Measurements from ENCODE around the gene CLK1. TPM values are rescaled to one million over a fixed set of nuclear protein-coding genes. Genes with fewer than 3 reads are reported as not detected.

The CLK1 gene
- 209 TPM for total RNA-seq

GRCh38 chr2:200864176-200865034 lies at the start of gene CLK1:
TSS of gene CLK1 (minus strand) at chr2:200864658. CDS start at chr2:200861862, 2,796 bp downstream.

GRCh38 chr2:200888704-200889625 lies 24.5 kb upstream of the CLK1 start, which contains the start of the genes NIF3L1 and PPIL3:
TSS of gene NIF3L1 (plus strand) at chr2:200889371. CDS start at chr2:200891944, 2,573 bp downstream.
TSS of gene PPIL3 (minus strand) at chr2:200889077. CDS start at chr2:200887615, 1,462 bp downstream.

GRCh38 chr2:200811333-200812121 lies 52.9 kb downstream of the CLK1 start, which contains the start of gene BZW1:
TSS of gene BZW1 (plus strand) at chr2:200811910. CDS start at chr2:200813218, 1,308 bp downstream.

Small RNA genes within 50 kb of the gene (small RNA-seq; reads per million reads assigned to genes)
- not detected for gene RF00019 (ENCODE audit: low replicate concordance)
- not detected for gene RNA5SP115 (ENCODE audit: low replicate concordance)
- not detected for gene RNU6-312P (ENCODE audit: low replicate concordance)
- gene RNU6-31P (ENCODE audit: low replicate concordance) = not detected
- not detected for gene RNU6-762P (ENCODE audit: low replicate concordance)

Other genes starting within 250 kb of the CLK1 start
- gene BZW1, start 52.7 kb downstream of the CLK1 start, total RNA-seq = 229 TPM
- 55.1 TPM for gene PPIL3, start 24.4 kb upstream of the CLK1 start, total RNA-seq
- gene NIF3L1, start 24.7 kb upstream of the CLK1 start, total RNA-seq = 30.4 TPM
- gene ORC2, start 99.0 kb upstream of the CLK1 start, total RNA-seq = 18.7 TPM
- gene HYCC2, start 207.0 kb upstream of the CLK1 start, total RNA-seq = 20.3 TPM
- 58.4 TPM for gene NDUFB3, start 207.3 kb upstream of the CLK1 start, total RNA-seq

All from metanephros (tissue), 2 donors.